Astrocyte (in vitro differentiated cells and primary cell): ENCODE data around the gene DLL4. TPM values are rescaled to one million over a fixed set of nuclear protein-coding genes. Genes with fewer than 3 reads are reported as not detected.

Experiments used
- DNase-seq: peaks from one replicate; pipeline ENCODE4 v3.0.0-alpha.2; 2010; ENCODE audit warnings: low read depth
- FAIRE-seq: peaks from 2 replicates; lab custom pipeline; 2011; peaks lifted over from hg19 to GRCh38; lab: Jason Lieb, UNC
- H2AFZ ChIP-seq: 2 replicates; pipeline ENCODE4 v1.6.0; 2012; ENCODE audit warnings: low read depth, low read length, inconsistent platforms
- H3K27ac ChIP-seq: 2 replicates; pipeline ENCODE4 v1.5.1; 2011; ENCODE audit warnings: low read depth, low read length, inconsistent platforms
- H3K27me3 ChIP-seq: 2 replicates; pipeline ENCODE4 v1.6.0; 2011; ENCODE audit warnings: low read length, inconsistent platforms; ENCODE audit not compliant: insufficient read depth
- H3K36me3 ChIP-seq: 2 replicates; pipeline ENCODE4 v1.5.1; 2011; ENCODE audit warnings: low read length, inconsistent platforms; ENCODE audit not compliant: insufficient read depth
- H3K4me1 ChIP-seq: 2 replicates; pipeline ENCODE4 v1.5.1; 2011; ENCODE audit warnings: low read length, inconsistent platforms; ENCODE audit not compliant: insufficient read depth
- H3K4me2 ChIP-seq: 2 replicates; pipeline ENCODE4 v1.6.0; 2012; ENCODE audit warnings: low read length, inconsistent platforms
- H3K4me3 ChIP-seq: 2 replicates; pipeline ENCODE4 v1.5.1; 2011; ENCODE audit warnings: low read depth, mild to moderate bottlenecking, low read length, inconsistent platforms; ENCODE audit not compliant: insufficient read depth
- H3K79me2 ChIP-seq: 2 replicates; pipeline ENCODE4 v1.6.0; 2012; ENCODE audit warnings: mild to moderate bottlenecking, low read length, inconsistent platforms; ENCODE audit not compliant: insufficient read depth
- H3K9ac ChIP-seq: 2 replicates; pipeline ENCODE4 v1.6.0; 2012; ENCODE audit warnings: mild to moderate bottlenecking, low read length, inconsistent platforms
- H3K9me3 ChIP-seq: 2 replicates; pipeline ENCODE4 v1.5.1; 2012; ENCODE audit warnings: low read depth, mild to moderate bottlenecking, low read length, inconsistent platforms; ENCODE audit not compliant: insufficient read depth
- H4K20me1 ChIP-seq: 2 replicates; pipeline ENCODE4 v1.6.0; 2012; ENCODE audit warnings: low read length, inconsistent platforms; ENCODE audit not compliant: insufficient read depth
- H3K27ac Mint-ChIP-seq: one replicate; pipeline ENCODE4 v1.8.0; 2021; ENCODE audit warnings: mild to moderate bottlenecking, mixed read lengths; ENCODE audit not compliant: unreplicated experiment
- H3K27me3 Mint-ChIP-seq: one replicate; pipeline ENCODE4 v1.8.0; 2021; ENCODE audit warnings: low read depth, mixed read lengths; ENCODE audit not compliant: unreplicated experiment
- H3K36me3 Mint-ChIP-seq: one replicate; pipeline ENCODE4 v1.8.0; 2021; ENCODE audit warnings: low read depth, mixed read lengths; ENCODE audit not compliant: unreplicated experiment
- H3K4me1 Mint-ChIP-seq: one replicate; pipeline ENCODE4 v1.8.0; 2021; ENCODE audit warnings: low read depth, mixed read lengths; ENCODE audit not compliant: unreplicated experiment
- H3K4me3 Mint-ChIP-seq: one replicate; pipeline ENCODE4 v1.8.0; 2021; ENCODE audit warnings: mild to moderate bottlenecking, moderate library complexity, mixed read lengths; ENCODE audit not compliant: unreplicated experiment
- H3K9me3 Mint-ChIP-seq: one replicate; pipeline ENCODE4 v1.8.0; 2021; ENCODE audit warnings: mild to moderate bottlenecking, mixed read lengths; ENCODE audit not compliant: unreplicated experiment
- CTCF ChIP-seq: IDR thresholded peaks from 2 replicates; pipeline ENCODE4 v1.5.1; 2011; ENCODE audit warnings: low read depth, mild to moderate bottlenecking, inconsistent platforms, low read length, moderate library complexity; ENCODE audit not compliant: insufficient read depth
- EZH2 ChIP-seq: IDR thresholded peaks from 2 replicates; pipeline ENCODE4 v1.6.1; 2012; ENCODE audit warnings: mild to moderate bottlenecking, low read length, inconsistent platforms; ENCODE audit not compliant: insufficient read depth
- total RNA-seq: library from RNA; stranded (reverse); gene quantifications from 2 replicates; pipeline ENCODE4 v1.2.1, GENCODE V29; 2021

Gene DLL4
- total RNA-seq, 1 donor from 2014 or later: 0.09 TPM

GRCh38 chr15:40955141-40955903 lies 26.2 kb downstream of the DLL4 start:
- no peaks in the 10 kb centered on the region for H3K79me2 ChIP-seq
- no peak for DNase-seq
- Mint-ChIP-seq H3K27me3 (no peaks in the 10 kb centered on the region), H3K4me3 (peak overlapping the region; percentile 98), H3K36me3 (peaks cover 35% of the 10 kb centered on the region), H3K27ac (no peak overlapping the region), H3K4me1 (peaks cover 31% of the 10 kb centered on the region), H3K9me3 (peaks cover 4% of the 10 kb centered on the region)
- TF ChIP-seq CTCF (no peak), EZH2 (no peak)
- no peak overlapping the region for H2AFZ ChIP-seq
- H3K9me3 ChIP-seq: no peaks in the 10 kb centered on the region
- no peak overlapping the region for H3K4me2 ChIP-seq
- H3K36me3 ChIP-seq: no peaks in the 10 kb centered on the region
- no peaks in the 10 kb centered on the region for H3K27me3 ChIP-seq
- no peak for FAIRE-seq
- H4K20me1 ChIP-seq: peaks cover 11% of the 10 kb centered on the region
- H3K4me1 ChIP-seq: peaks cover 10% of the 10 kb centered on the region
- H3K9ac ChIP-seq: no peak overlapping the region
- no peak overlapping the region for H3K27ac ChIP-seq
- H3K4me3 ChIP-seq: no peak overlapping the region

- Mint-ChIP-seq H3K27ac (peak overlapping the region; percentile 43), H3K27me3 (no peaks in the 10 kb centered on the region), H3K4me1 (peaks cover 31% of the 10 kb centered on the region), H3K4me3 (peak overlapping the region; percentile 98), H3K36me3 (peaks cover 36% of the 10 kb centered on the region), H3K9me3 (peaks cover 4% of the 10 kb centered on the region)
- peaks cover 11% of the 10 kb centered on the region for H4K20me1 ChIP-seq
- no peaks in the 10 kb centered on the region for H3K27me3 ChIP-seq
- DNase-seq (no peak), FAIRE-seq (no peak)
- no peaks in the 10 kb centered on the region for H3K79me2 ChIP-seq
- TF ChIP-seq EZH2: no peak
- TF ChIP-seq CTCF: no peak
- no peak overlapping the region for H3K4me3 ChIP-seq
- no peak overlapping the region for H3K9ac ChIP-seq
- H3K36me3 ChIP-seq: no peaks in the 10 kb centered on the region
- no peak overlapping the region for H3K27ac ChIP-seq
- no peaks in the 10 kb centered on the region for H3K9me3 ChIP-seq
- H3K4me2 ChIP-seq: no peak overlapping the region
- no peak overlapping the region for H2AFZ ChIP-seq
- peaks cover 10% of the 10 kb centered on the region for H3K4me1 ChIP-seq
Observed at GRCh38 chr15:40955930-40956540, 26.9 kb downstream of the DLL4 start.

- Histone ChIP-seq H3K4me3 (no peak overlapping the region), H3K27me3 (no peaks in the 10 kb centered on the region), H2AFZ (no peak overlapping the region), H3K4me2 (no peak overlapping the region), H3K27ac (no peak overlapping the region), H3K36me3 (no peaks in the 10 kb centered on the region), H3K9me3 (no peaks in the 10 kb centered on the region), H4K20me1 (peaks cover 11% of the 10 kb centered on the region), H3K9ac (no peak overlapping the region), H3K79me2 (no peaks in the 10 kb centered on the region), H3K4me1 (peaks cover 10% of the 10 kb centered on the region)
- Mint-ChIP-seq H3K9me3 (peaks cover 4% of the 10 kb centered on the region), H3K27ac (peak overlapping the region; percentile 43), H3K36me3 (peaks cover 36% of the 10 kb centered on the region), H3K27me3 (no peaks in the 10 kb centered on the region), H3K4me1 (peaks cover 31% of the 10 kb centered on the region), H3K4me3 (peak overlapping the region; percentile 98)
- TF ChIP-seq EZH2 (no peak), CTCF (no peak)
- DNase-seq (no peak), FAIRE-seq (no peak)
Observed at GRCh38 chr15:40956541-40956982, 27.4 kb downstream of the DLL4 start.
